Motor neuron (in vitro differentiated cells): ENCODE data around the gene MVB12B. TPM values are rescaled to one million over a fixed set of nuclear protein-coding genes. Genes with fewer than 3 reads are reported as not detected.

ENCODE experiments used
- ATAC-seq, 8 experiments: fragments of 200-7000 bp; cut with Tn5 transposase; replicated peaks in 6 of 8; 2 replicates each; pipeline ENCODE4 v1.8.0; 2021; ENCODE audit warnings: mild to moderate bottlenecking in 8 of 8, moderate library complexity in 8 of 8
- H3K27ac ChIP-seq, 2 donors: fragments of 250-450 bp; sonication (Bioruptor Pico); 2 replicates each; pipeline ENCODE4 v1.9.0; 2021; ENCODE audit warnings: antibody characterized with exemption in 2 of 2, mild to moderate bottlenecking in 2 of 2, moderate library complexity in 1 of 2
- H3K4me1 ChIP-seq, 2 donors: fragments of 250-450 bp; sonication (Bioruptor Pico); replicated peaks in 1 of 2; 2 replicates each; pipeline ENCODE4 v1.6.1; 2021; ENCODE audit warnings: antibody characterized with exemption in 2 of 2, mild to moderate bottlenecking in 2 of 2, moderate library complexity in 1 of 2
- H3K4me3 ChIP-seq, 5 donors: fragments of 250-450 bp; sonication (Bioruptor Pico); 2 replicates each; pipeline ENCODE4 v1.9.0; 2021; ENCODE audit warnings: antibody characterized with exemption in 5 of 5, mild to moderate bottlenecking in 5 of 5, moderate library complexity in 4 of 5
- WGBS, 10 experiments: fragments of 450-650 bp; shearing (Covaris generic); methylation state at CpG; one replicate each; pipeline ENCODE4 v1.0.0; 2022; 5-methylcytosine and 5-hydroxymethylcytosine counted together
- in situ Hi-C, 9 experiments: fragments of 400-800 bp; cut with MboI; loops; one replicate each; pipeline ENCODE4 v1.15.0; 2021; ENCODE audit warnings: low sequenced_read_pairs in 9 of 9, low pct_unique_long_range_greater_than_20kb in 2 of 9; ENCODE audit not compliant: unreplicated experiment in 9 of 9
- total RNA-seq, 8 experiments: library from RNA; unstranded; fragments of 300-600 nt; gene quantifications; 2 replicates each; pipeline versions ENCODE4 v1.2.3 to v1.2.4, GENCODE V29; 2022

Gene MVB12B
- total RNA-seq, 8 experiments from 2014 or later = 1.7 to 33.8 (median 23.0) TPM

GRCh38 chr9:126327006-126327713 is 531 bp downstream of the MVB12B start:
- Histone ChIP-seq H3K4me1 (peaks cover 30 to 47% of the 10 kb centered on the region in 2 donors), H3K27ac (peak overlapping the region; percentile 90 to 92), H3K4me3 (peak overlapping the region; percentile 51 to 78 (median 69))
- in situ Hi-C loops = no loop called here
- WGBS, 10 experiments = 17 to 80% (median 30%) methylated on average over 2 to 4 of the region's 59 CpGs; no CpG with 5 or more reads in 6 of the 10 experiments
- ATAC-seq = peak; percentile 57 to 79 (median 61)

GRCh38 chr9:126327714-126328185 is 1.1 kb downstream of the MVB12B start:
- peak overlapping the region; percentile 90 to 92 for H3K27ac ChIP-seq

GRCh38 chr9:126328407-126328806 is 1.8 kb downstream of the MVB12B start:
- in situ Hi-C loops = no loop called here
- ATAC-seq = no peak

More at GRCh38 chr9:126327714-126328185, 1.1 kb downstream of the MVB12B start:
- in situ Hi-C loops = no loop called here
- Histone ChIP-seq H3K4me1 (peaks cover 34 to 52% of the 10 kb centered on the region in 2 donors), H3K4me3 (peak overlapping the region; percentile 51 to 78 (median 69))
- ATAC-seq = peak in 3 of 8 experiments; percentile 2 to 5 (median 5)
- WGBS, 10 experiments = 20 to 100% (median 64%) methylated on average over 2 to 4 of the region's 5 CpGs; no CpG with 5 or more reads in 5 of the 10 experiments

GRCh38 chr9:126329476-126330275 is 3.0 kb downstream of the MVB12B start:
- Histone ChIP-seq H3K27ac (peak overlapping the region in 1 of 2 donors; percentile 5), H3K4me1 (peaks cover 34 to 52% of the 10 kb centered on the region in 2 donors), H3K4me3 (no peak overlapping the region)
- WGBS, 10 experiments = 80 to 100% (median 100%) methylated on average over 1 to 4 of the region's 10 CpGs; no CpG with 5 or more reads in 3 of the 10 experiments
- no peak for ATAC-seq
- in situ Hi-C loops = no loop called here

More at GRCh38 chr9:126328407-126328806, 1.8 kb downstream of the MVB12B start:
- Histone ChIP-seq H3K4me3 (peak overlapping the region in 1 of 5 donors; percentile 69), H3K27ac (no peak overlapping the region), H3K4me1 (peaks cover 34 to 52% of the 10 kb centered on the region in 2 donors)
- WGBS, 10 experiments = 86 to 100% (median 93%) methylated on average over 1 to 3 of the region's 3 CpGs; no CpG with 5 or more reads in 2 of the 10 experiments

- 80 to 100% (median 90%) methylated on average over 1 to 4 of the region's 4 CpGs; no CpG with 5 or more reads in 3 of the 10 experiments for WGBS, 10 experiments
- no peak overlapping the region for H3K27ac ChIP-seq
- H3K4me1 ChIP-seq = peaks cover 34 to 52% of the 10 kb centered on the region in 2 donors
- in situ Hi-C loops = no loop called here
- no peak for ATAC-seq
- H3K4me3 ChIP-seq = no peak overlapping the region
These were observed 3.9 kb downstream of the MVB12B start for GRCh38 chr9:126330536-126330935.

GRCh38 chr9:126331964-126332748 is 5.5 kb downstream of the MVB12B start:
- Histone ChIP-seq H3K4me3 (no peak overlapping the region), H3K4me1 (peaks cover 31 to 61% of the 10 kb centered on the region in 2 donors), H3K27ac (no peak overlapping the region)
- in situ Hi-C loops = no loop called here
- WGBS, 10 experiments = 40 to 70% (median 60%) methylated on average over 1 to 4 of the region's 8 CpGs; no CpG with 5 or more reads in 3 of the 10 experiments
- peak in 4 of 8 experiments; percentile 24 to 47 (median 27) for ATAC-seq

- WGBS, 10 experiments = 29 to 92% (median 68%) methylated on average over 1 to 4 of the region's 8 CpGs; no CpG with 5 or more reads in 1 of the 10 experiments
- H3K27ac ChIP-seq = no peak overlapping the region
These were observed 8.3 kb downstream of the MVB12B start for GRCh38 chr9:126334721-126335621.

GRCh38 chr9:126335837-126336735 is 9.5 kb downstream of the MVB12B start:
- in situ Hi-C loops = no loop called here
- 60 to 100% (median 82%) methylated on average over 1 to 14 of the region's 19 CpGs; no CpG with 5 or more reads in 1 of the 10 experiments for WGBS, 10 experiments
- no peak overlapping the region for H3K4me3 ChIP-seq
- peak overlapping the region in 1 of 2 donors; percentile 29 for H3K27ac ChIP-seq
- peaks cover 30 to 65% of the 10 kb centered on the region in 2 donors for H3K4me1 ChIP-seq
- no peak for ATAC-seq

More at GRCh38 chr9:126334721-126335621, 8.3 kb downstream of the MVB12B start:
- Histone ChIP-seq H3K4me3 (no peak overlapping the region), H3K4me1 (peaks cover 30 to 63% of the 10 kb centered on the region in 2 donors)
- ATAC-seq = peak in 2 of 8 experiments; percentile 44 to 47
- in situ Hi-C loops = no loop called here

GRCh38 chr9:126336736-126337325 is 10.2 kb downstream of the MVB12B start:
- in situ Hi-C loops = no loop called here
- peak overlapping the region in 1 of 2 donors; percentile 95 for H3K27ac ChIP-seq
- 69 to 100% (median 86%) methylated on average over 4 to 8 of the region's 10 CpGs; no CpG with 5 or more reads in 2 of the 10 experiments for WGBS, 10 experiments
- peaks cover 27 to 65% of the 10 kb centered on the region in 2 donors for H3K4me1 ChIP-seq
- H3K4me3 ChIP-seq = no peak overlapping the region
- ATAC-seq = no peak

- Histone ChIP-seq H3K4me3 (no peak overlapping the region), H3K27ac (peak overlapping the region; percentile 65 to 95), H3K4me1 (peaks cover 20 to 67% of the 10 kb centered on the region in 2 donors)
- in situ Hi-C loops = no loop called here
- peak in 5 of 8 experiments; percentile 72 to 91 (median 85) for ATAC-seq
- 17 to 100% (median 80%) methylated on average over 1 to 15 of the region's 32 CpGs; no CpG with 5 or more reads in 2 of the 10 experiments for WGBS, 10 experiments
These were observed 11.2 kb downstream of the MVB12B start for GRCh38 chr9:126337729-126338372.
